Neuronal stem cell (in vitro differentiated cells): ENCODE results near the gene NCOA3.

ENCODE experiments used
- DNase-seq: peaks from one replicate; pipeline ENCODE4 v3.0.0-alpha.2; 2013; ENCODE audit warnings: low spot score
- H2AFZ ChIP-seq: one replicate; pipeline ENCODE4 v1.6.1; 2013; ENCODE audit warnings: mild to moderate bottlenecking, low read length, inconsistent platforms
- H2AK5ac ChIP-seq: 2 replicates; pipeline ENCODE4 v1.6.1; 2013; ENCODE audit warnings: low read depth, mild to moderate bottlenecking, inconsistent platforms, low read length, moderate library complexity, mixed read lengths
- H2BK120ac ChIP-seq: 2 replicates; pipeline ENCODE4 v1.6.1; 2013; ENCODE audit warnings: low read depth, mild to moderate bottlenecking, inconsistent platforms, low read length, moderate library complexity, mixed read lengths
- H2BK12ac ChIP-seq: one replicate; pipeline ENCODE4 v1.6.1; 2013; ENCODE audit warnings: low read length, inconsistent platforms
- H2BK15ac ChIP-seq: 2 replicates; pipeline ENCODE4 v1.6.1; 2013; ENCODE audit warnings: mild to moderate bottlenecking, low read length, inconsistent platforms, mixed read lengths
- H2BK5ac ChIP-seq: one replicate; pipeline ENCODE4 v1.6.1; 2013; ENCODE audit warnings: inconsistent platforms, mild to moderate bottlenecking, low read length, moderate library complexity
- H3K14ac ChIP-seq: one replicate; pipeline ENCODE4 v1.6.1; 2013; ENCODE audit warnings: low read length, inconsistent platforms
- H3K18ac ChIP-seq: 2 replicates; pipeline ENCODE4 v1.6.1; 2013; ENCODE audit warnings: low read length, inconsistent platforms
- H3K23ac ChIP-seq: 2 replicates; pipeline ENCODE4 v1.6.1; 2013; ENCODE audit warnings: low read depth, mild to moderate bottlenecking, mixed read lengths, low read length, inconsistent platforms; ENCODE audit not compliant: poor library complexity
- H3K27ac ChIP-seq: replicated peaks from 3 replicates; pipeline ENCODE4 v1.5.1; 2013; ENCODE audit warnings: low read length, inconsistent platforms
- H3K27me3 ChIP-seq, 3 experiments: 2 replicates each; pipeline ENCODE4 v1.6.1; 2013; ENCODE audit warnings: low read length in 3 of 3, mild to moderate bottlenecking in 2 of 3, inconsistent platforms in 1 of 3, low read depth in 1 of 3, mixed read lengths in 1 of 3, moderate library complexity in 1 of 3; ENCODE audit not compliant: control insufficient read depth in 3 of 3, insufficient read depth in 3 of 3
- H3K36me3 ChIP-seq, 2 donors: replicated peaks in 1 of 2; 2 replicates each; pipeline ENCODE4 v1.6.1; 2013; ENCODE audit warnings: low read length in 2 of 2; ENCODE audit not compliant: control insufficient read depth in 2 of 2, insufficient read depth in 2 of 2
- H3K4ac ChIP-seq: 2 replicates; pipeline ENCODE4 v1.6.1; 2013; ENCODE audit warnings: inconsistent platforms, mild to moderate bottlenecking, low read length, moderate library complexity
- H3K4me1 ChIP-seq, 2 donors: 1 replicate in 1 of 2; 2 replicates in 1 of 2; pipeline ENCODE4 v1.6.1; 2013; ENCODE audit warnings: low read length in 2 of 2, low read depth in 1 of 2; ENCODE audit not compliant: control insufficient read depth in 2 of 2, insufficient read depth in 1 of 2
- H3K4me2 ChIP-seq: one replicate; pipeline ENCODE4 v1.6.1; 2013; ENCODE audit warnings: mild to moderate bottlenecking, low read length, inconsistent platforms; ENCODE audit not compliant: insufficient read depth, poor library complexity, severe bottlenecking
- H3K4me3 ChIP-seq, 2 donors: 2 replicates each; pipeline ENCODE4 v1.5.1; 2013; ENCODE audit warnings: low read length in 2 of 2, mild to moderate bottlenecking in 2 of 2, inconsistent platforms in 1 of 2, moderate library complexity in 1 of 2
- H3K79me1 ChIP-seq: one replicate; pipeline ENCODE4 v1.6.1; 2013; ENCODE audit warnings: low read depth, mild to moderate bottlenecking, inconsistent platforms, low read length, moderate library complexity
- H3K9ac ChIP-seq: one replicate; pipeline ENCODE4 v1.6.1; 2013; ENCODE audit warnings: mild to moderate bottlenecking, low read depth, low read length, inconsistent platforms; ENCODE audit not compliant: poor library complexity
- H3K9me3 ChIP-seq, 2 donors: replicated peaks in 1 of 2; 2 replicates each; pipeline versions ENCODE3 to v1.6.1; 2013; ENCODE audit warnings: low read length in 2 of 2, mild to moderate bottlenecking in 2 of 2, inconsistent platforms in 1 of 2, low read depth in 1 of 2, mixed read lengths in 1 of 2, moderate library complexity in 1 of 2; ENCODE audit not compliant: control insufficient read depth in 2 of 2, insufficient read depth in 1 of 2
- H4K8ac ChIP-seq: one replicate; pipeline ENCODE4 v1.6.1; 2013; ENCODE audit warnings: low read depth, mild to moderate bottlenecking, inconsistent platforms, low read length, moderate library complexity
- H4K91ac ChIP-seq: one replicate; pipeline ENCODE4 v1.6.1; 2013; ENCODE audit warnings: low read length, low read depth, mild to moderate bottlenecking, inconsistent platforms; ENCODE audit not compliant: poor library complexity
- WGBS, 2 donors: extraction: QIAGEN DNeasy Blood & Tissue Kit; methylation state at CpG; one replicate each; pipeline ENCODE4 v1.1.7; 2013; ENCODE audit warnings: missing lambda C conversion rate in 2 of 2, mixed read lengths in 1 of 2; ENCODE audit not compliant: insufficient read length in 2 of 2, insufficient replicate concordance in 1 of 2; ENCODE audit errors: extremely low coverage in 2 of 2; 5-methylcytosine and 5-hydroxymethylcytosine counted together

NCOA3 gene

DNA sequence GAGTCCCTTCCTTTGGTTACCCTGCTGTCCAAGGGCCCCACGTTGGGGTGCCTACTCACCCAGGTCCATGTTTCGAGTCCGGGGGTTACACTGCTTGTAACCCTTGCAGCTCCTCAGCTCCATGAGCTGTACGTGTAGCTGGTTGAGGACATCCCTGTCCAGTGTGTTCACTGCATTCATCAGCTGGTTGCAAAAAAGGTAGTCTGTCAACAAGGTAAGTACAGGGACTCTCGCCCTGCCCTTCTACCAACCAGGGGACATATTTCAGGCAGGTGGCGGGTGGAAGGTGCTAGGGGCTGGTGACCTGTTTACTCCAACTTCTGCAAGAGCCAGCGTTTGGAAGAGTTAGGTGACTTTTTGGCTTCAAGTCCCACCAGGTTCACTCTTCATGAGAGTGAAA lies 160.0 kb downstream of the NCOA3 start:
- DNase-seq: no peak
- Histone ChIP-seq H3K18ac (no peak overlapping the region), H3K27ac (no peak overlapping the region), H3K4me3 (no peak overlapping the region), H2BK15ac (no peak overlapping the region), H3K9ac (no peak overlapping the region), H2BK5ac (no peak overlapping the region), H3K14ac (no peak overlapping the region), H3K23ac (no peak overlapping the region), H4K8ac (no peak overlapping the region), H2BK12ac (no peak overlapping the region), H3K79me1 (no peaks in the 10 kb centered on the region), H3K27me3 (no peaks in the 10 kb centered on the region), H2AFZ (no peak overlapping the region), H3K4me2 (no peak overlapping the region), H3K9me3 (no peaks in the 10 kb centered on the region), H4K91ac (no peak overlapping the region), H3K4me1 (peaks cover 4 to 14% of the 10 kb centered on the region in 2 donors), H2AK5ac (no peak overlapping the region), H3K4ac (no peak overlapping the region), H2BK120ac (no peak overlapping the region), H3K36me3 (peaks cover 6 to 76% of the 10 kb centered on the region in 2 donors)
- WGBS, 2 donors: no CpG with 5 or more reads among the region's 7 CpGs

DNA sequence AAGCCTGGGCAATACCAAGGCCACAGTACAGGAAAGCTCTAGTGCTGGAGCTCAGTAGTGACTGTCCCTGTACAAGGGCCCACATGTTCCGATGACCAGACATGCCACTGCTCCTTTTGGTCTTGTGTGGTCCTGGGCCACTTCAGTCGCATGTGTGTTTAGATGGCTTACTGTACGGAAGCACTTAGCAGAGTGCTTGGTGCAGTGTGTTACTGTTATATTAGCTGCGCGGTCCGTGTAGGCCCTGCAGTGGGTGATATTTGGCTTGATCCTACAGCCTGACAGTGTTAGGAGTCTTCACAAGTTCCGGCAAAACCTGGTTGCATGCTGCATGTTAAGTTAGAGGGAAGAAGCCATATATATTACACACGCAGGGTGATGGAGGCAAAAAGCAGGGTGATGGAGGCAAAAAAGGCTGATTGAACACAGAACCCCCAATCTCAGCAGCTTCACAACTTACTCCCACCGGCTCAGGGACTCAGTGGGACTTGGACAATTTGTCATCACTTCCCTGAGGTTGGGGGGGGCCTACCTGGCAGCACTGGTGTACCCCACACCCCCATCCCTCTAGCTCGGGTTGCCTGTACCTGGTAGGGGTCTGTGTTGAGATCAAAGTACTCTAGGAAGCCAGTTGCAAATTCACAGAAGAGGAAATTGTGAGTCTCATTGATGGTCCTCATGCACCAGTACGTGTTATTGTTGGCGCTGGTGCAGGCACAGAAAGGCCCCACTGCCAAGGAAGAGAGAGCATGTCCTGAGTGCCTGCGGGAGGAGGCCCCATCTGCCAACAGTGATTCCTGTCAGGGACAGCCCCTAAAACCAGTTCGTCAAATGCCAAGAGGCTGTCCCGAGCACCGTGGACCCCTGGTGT lies 161.0 kb downstream of the NCOA3 start:
- DNase-seq: no peak
- no peak overlapping the region for H3K4me3 ChIP-seq
- no peak overlapping the region for H4K91ac ChIP-seq
- no peak overlapping the region for H3K9ac ChIP-seq
- H3K79me1 ChIP-seq: no peaks in the 10 kb centered on the region
- H4K8ac ChIP-seq: no peak overlapping the region
- H3K4ac ChIP-seq: no peak overlapping the region
- H2BK5ac ChIP-seq: no peak overlapping the region
- no peak overlapping the region for H2AK5ac ChIP-seq
- no peaks in the 10 kb centered on the region for H3K9me3 ChIP-seq
- no CpG with 5 or more reads among the region's 16 CpGs for WGBS, 2 donors
- no peak overlapping the region for H2BK12ac ChIP-seq
- no peak overlapping the region for H2BK120ac ChIP-seq
- H2BK15ac ChIP-seq: no peak overlapping the region
- no peak overlapping the region for H3K18ac ChIP-seq
- no peak overlapping the region for H3K23ac ChIP-seq
- no peak overlapping the region for H2AFZ ChIP-seq
- peaks cover 6 to 68% of the 10 kb centered on the region in 2 donors for H3K36me3 ChIP-seq
- H3K4me2 ChIP-seq: no peak overlapping the region
- H3K27ac ChIP-seq: no peak overlapping the region
- H3K4me1 ChIP-seq: peaks cover 4 to 14% of the 10 kb centered on the region in 2 donors
- H3K14ac ChIP-seq: no peak overlapping the region
- H3K27me3 ChIP-seq: no peaks in the 10 kb centered on the region

DNA sequence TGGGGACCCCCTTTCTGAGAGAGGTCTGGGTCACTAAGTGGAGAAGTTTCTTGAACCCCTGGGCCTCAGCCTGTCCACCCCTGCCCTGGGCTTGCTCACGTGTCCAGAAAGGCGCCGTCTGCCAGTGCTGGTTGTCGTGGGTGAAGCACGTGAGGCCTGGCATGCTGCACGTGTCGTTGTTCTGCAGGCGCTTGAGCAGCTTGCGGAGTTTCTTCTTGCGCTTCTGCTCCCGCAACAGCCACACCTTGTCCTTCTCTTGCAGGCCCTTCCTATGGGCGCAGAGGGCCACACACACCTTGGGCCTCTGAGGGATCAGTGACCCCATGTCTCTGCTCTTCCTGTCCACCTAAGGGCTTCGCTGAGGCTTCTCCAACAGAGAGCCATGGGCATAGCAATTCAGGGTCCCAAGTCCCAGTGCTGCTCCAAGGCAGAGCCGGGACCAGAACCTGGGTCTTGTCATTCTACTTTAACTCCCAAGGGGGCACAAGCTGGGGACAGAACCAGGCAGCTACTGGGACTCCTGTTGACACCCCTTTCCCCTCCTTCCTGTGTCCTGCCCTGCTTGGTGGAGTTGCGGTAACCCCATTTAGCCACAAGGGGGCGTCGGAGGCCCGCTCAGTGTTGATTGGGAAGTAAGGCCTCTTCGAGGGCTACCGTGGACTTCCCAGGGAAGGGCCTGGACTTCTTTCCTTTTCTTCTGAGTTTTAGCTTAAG lies 161.8 kb downstream of the NCOA3 start:
- peaks cover 10 to 60% of the 10 kb centered on the region in 2 donors for H3K36me3 ChIP-seq
- no CpG with 5 or more reads among the region's 20 CpGs for WGBS, 2 donors

DNA sequence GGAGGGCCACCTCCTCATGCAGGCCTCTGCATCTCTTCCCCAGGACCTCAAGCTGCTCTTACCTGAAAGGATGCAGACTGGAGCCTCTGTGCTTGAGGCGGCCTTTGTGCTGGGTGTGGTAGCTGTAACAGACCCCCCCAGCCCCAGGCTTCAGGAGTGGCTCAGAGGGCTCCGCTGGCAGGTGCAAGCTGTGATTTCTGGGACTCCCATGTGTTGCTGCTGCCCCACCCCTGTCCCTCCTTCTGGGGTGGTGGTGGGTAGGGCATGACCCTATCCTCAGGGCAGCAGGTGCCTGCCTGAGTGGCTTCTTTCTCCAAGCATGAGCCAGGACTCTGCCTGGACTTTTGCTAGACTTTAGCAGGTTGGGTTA lies 162.4 kb downstream of the NCOA3 start:
- no CpG with 5 or more reads among the region's 2 CpGs for WGBS, 2 donors
- DNase-seq: no peak
- no peak overlapping the region for H2BK15ac ChIP-seq
- H3K79me1 ChIP-seq: no peaks in the 10 kb centered on the region
- no peak overlapping the region for H3K14ac ChIP-seq
- no peak overlapping the region for H2AK5ac ChIP-seq
- H3K36me3 ChIP-seq: peaks cover 10 to 55% of the 10 kb centered on the region in 2 donors
- H3K4me3 ChIP-seq: no peak overlapping the region
- H4K8ac ChIP-seq: no peak overlapping the region
- peaks cover 4 to 14% of the 10 kb centered on the region in 2 donors for H3K4me1 ChIP-seq
- H3K23ac ChIP-seq: no peak overlapping the region
- H2BK12ac ChIP-seq: no peak overlapping the region
- H3K9ac ChIP-seq: no peak overlapping the region
- peak overlapping the region; percentile 27 for H3K18ac ChIP-seq
- H3K9me3 ChIP-seq: no peaks in the 10 kb centered on the region
- no peak overlapping the region for H4K91ac ChIP-seq
- peak overlapping the region; percentile 14 for H2AFZ ChIP-seq
- no peaks in the 10 kb centered on the region for H3K27me3 ChIP-seq
- no peak overlapping the region for H2BK120ac ChIP-seq
- no peak overlapping the region for H2BK5ac ChIP-seq
- H3K27ac ChIP-seq: no peak overlapping the region
- no peak overlapping the region for H3K4ac ChIP-seq
- H3K4me2 ChIP-seq: no peak overlapping the region

More for the DNA sequence above, 161.8 kb downstream of the NCOA3 start:
- peak; percentile 85 for DNase-seq
- no peak overlapping the region for H4K91ac ChIP-seq
- H3K18ac ChIP-seq: no peak overlapping the region
- no peak overlapping the region for H3K4me2 ChIP-seq
- H2BK15ac ChIP-seq: no peak overlapping the region
- no peak overlapping the region for H2BK120ac ChIP-seq
- peak overlapping the region; percentile 14 for H2AFZ ChIP-seq
- H2AK5ac ChIP-seq: no peak overlapping the region
- H3K4me1 ChIP-seq: peaks cover 4 to 14% of the 10 kb centered on the region in 2 donors
- H3K4ac ChIP-seq: no peak overlapping the region
- H3K4me3 ChIP-seq: no peak overlapping the region
- no peak overlapping the region for H4K8ac ChIP-seq
- no peak overlapping the region for H3K14ac ChIP-seq
- H3K23ac ChIP-seq: no peak overlapping the region
- no peaks in the 10 kb centered on the region for H3K79me1 ChIP-seq
- no peak overlapping the region for H3K9ac ChIP-seq
- H3K9me3 ChIP-seq: no peaks in the 10 kb centered on the region
- no peaks in the 10 kb centered on the region for H3K27me3 ChIP-seq
- H3K27ac ChIP-seq: no peak overlapping the region
- H2BK5ac ChIP-seq: no peak overlapping the region
- H2BK12ac ChIP-seq: no peak overlapping the region
